Stimulated activated CD4-positive, alpha-beta T cell treated with anti-CD3 and anti-CD28 coated beads, Interleukin-4, amount 100 ng/mL, for 4 hours (primary cell): ENCODE measurements around the gene SUN5.

ENCODE experiments used
- DNase-seq, 2 experiments: peaks; one replicate each; pipeline ENCODE4 v3.0.0-alpha.2; 2020

Gene SUN5

GRCh38 chr20:32991383-32991782, 12.8 kb downstream of the SUN5 start:
- no peak for DNase-seq

- no peak for DNase-seq
These were observed 13.8 kb downstream of the SUN5 start for GRCh38 chr20:32990426-32990825.

- no peak for DNase-seq
These were observed 14.5 kb downstream of the SUN5 start for GRCh38 chr20:32989507-32990283.

- no peak for DNase-seq
These were observed 16.2 kb downstream of the SUN5 start for GRCh38 chr20:32988008-32988407.

- DNase-seq, result no peak
These were observed 17.0 kb downstream of the SUN5 start for GRCh38 chr20:32987044-32987825.

- no peak for DNase-seq
These were observed 17.8 kb downstream of the SUN5 start for GRCh38 chr20:32986331-32986966.

- DNase-seq, result no peak
These were observed 18.6 kb downstream of the SUN5 start for GRCh38 chr20:32985596-32985995.

- DNase-seq, result no peak
These were observed 19.4 kb downstream of the SUN5 start for GRCh38 chr20:32984631-32985354.

GRCh38 chr20:32984196-32984595, 20.0 kb downstream of the SUN5 start:
- no peak for DNase-seq

GRCh38 chr20:32983459-32984112, 20.6 kb downstream of the SUN5 start:
- DNase-seq, result no peak

- no peak for DNase-seq
These were observed 21.4 kb downstream of the SUN5 start for GRCh38 chr20:32982617-32983458.

- DNase-seq, result no peak
These were observed 23.2 kb downstream of the SUN5 start for GRCh38 chr20:32980990-32981389.

- DNase-seq, result no peak
These were observed 23.9 kb downstream of the SUN5 start for GRCh38 chr20:32980131-32980941.

GRCh38 chr20:32979201-32979998, 24.8 kb downstream of the SUN5 start:
- DNase-seq, result no peak

GRCh38 chr20:32978009-32978335, 26.3 kb downstream of the SUN5 start:
- DNase-seq, result no peak

GRCh38 chr20:32977281-32978008, 26.8 kb downstream of the SUN5 start:
- no peak for DNase-seq

- no peak for DNase-seq
These were observed 27.5 kb downstream of the SUN5 start for GRCh38 chr20:32976746-32977145.

GRCh38 chr20:32975698-32976674, 28.2 kb downstream of the SUN5 start:
- DNase-seq, result no peak
